Midbrain (tissue), 1 donor: ENCODE data around the gene SASH1.
"Not testable (repeated sequence)": the region's sequence is repeated elsewhere in the genome, so short reads cannot be mapped to it uniquely, and the experiment has no call there.

Experiments
- DNase-seq: peaks from one replicate; lab custom pipeline; 2025; lab: John Stamatoyannopoulos, UW

Gene SASH1

DNA sequence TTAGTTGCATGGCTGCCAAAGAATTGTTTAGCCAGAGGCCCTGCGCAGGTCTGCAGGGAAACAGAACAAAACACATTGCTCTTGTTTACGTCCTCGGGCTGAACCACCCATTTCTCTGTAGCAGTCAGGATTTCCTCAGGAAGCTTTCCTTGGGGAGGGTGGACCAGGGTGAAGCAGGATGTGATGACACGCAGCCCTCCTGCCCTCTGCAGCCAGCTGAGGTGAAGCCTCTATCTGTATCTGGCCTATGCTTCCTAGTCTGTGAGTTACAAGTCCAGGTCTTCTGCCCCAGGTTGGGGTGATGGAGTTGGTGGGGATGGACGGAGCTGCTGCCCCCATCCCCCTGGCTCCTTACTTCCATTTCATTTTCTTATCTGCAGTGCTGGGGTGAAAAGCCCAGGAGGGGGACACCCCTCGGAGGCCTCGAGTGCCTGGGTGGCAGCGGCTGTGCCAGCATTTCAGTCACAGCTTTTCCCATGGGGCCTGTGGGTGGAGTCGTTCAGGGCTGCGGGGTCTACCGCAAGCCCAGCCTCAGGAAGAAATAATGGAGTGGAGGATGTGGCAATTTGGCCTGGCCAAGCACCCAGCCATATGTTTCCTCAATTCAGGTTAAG lies 24.9 kb downstream of the SASH1 start:
- no peak for DNase-seq

- no peak for DNase-seq
Measured at GRCh38 chr6:148370176-148370575, 27.5 kb downstream of the SASH1 start.

DNA sequence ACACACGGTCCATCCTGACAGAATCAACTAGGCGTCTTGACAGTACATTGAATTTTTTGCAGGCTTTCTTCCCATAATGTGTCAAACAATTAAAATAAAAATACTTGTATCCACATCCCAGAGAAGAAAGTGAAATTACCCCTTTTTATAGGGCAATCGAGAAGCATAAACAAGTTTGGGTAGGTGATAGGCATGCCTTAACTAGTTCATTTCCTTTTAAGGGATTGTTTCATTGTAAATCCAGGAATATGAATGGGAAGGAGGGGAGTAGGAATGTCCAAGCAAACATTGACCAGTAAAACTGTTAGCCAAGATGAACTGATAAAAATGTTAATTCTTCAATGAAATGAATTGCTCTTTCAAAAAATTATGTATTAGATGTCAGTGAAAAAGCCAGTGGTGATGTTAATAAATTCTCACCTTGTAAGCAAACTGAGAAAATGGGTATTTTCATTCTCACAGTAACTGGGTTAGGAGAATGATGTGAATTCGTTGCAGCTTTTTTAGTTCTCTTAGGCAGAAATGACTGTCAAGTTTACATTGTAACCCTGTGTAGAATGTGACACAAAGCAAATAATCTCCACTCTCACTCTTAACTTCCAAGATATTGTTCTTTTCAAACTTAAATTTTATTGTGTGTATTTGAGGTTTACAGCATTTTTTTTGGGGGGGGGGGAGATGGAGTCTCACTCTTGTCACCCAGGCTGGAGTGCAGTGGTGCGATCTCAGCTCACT lies 31.6 kb downstream of the SASH1 start:
- DNase-seq: no peak

DNA sequence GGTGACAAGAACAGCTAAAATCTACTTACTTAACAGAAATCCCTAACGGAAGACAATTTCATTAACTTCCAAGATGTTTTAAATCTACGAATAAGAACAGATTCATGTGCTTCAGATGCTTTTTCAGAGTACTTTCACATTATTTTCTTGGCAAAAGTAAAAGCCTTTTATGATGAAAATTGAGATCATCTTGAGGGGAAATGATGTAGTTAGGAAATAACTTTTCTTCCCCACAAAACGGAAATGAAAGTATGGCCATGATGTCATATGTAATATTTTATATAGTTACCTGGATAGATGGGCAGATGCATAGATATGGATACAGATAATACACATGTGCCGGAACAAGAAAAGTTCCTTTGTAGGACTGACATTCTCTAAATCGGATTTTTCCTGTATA lies 32.8 kb downstream of the SASH1 start:
- DNase-seq: no peak

GRCh38 chr6:148379481-148379880 lies 36.8 kb downstream of the SASH1 start:
- no peak for DNase-seq

- DNase-seq: no peak
Measured at GRCh38 chr6:148379966-148380713, 37.5 kb downstream of the SASH1 start.

DNA sequence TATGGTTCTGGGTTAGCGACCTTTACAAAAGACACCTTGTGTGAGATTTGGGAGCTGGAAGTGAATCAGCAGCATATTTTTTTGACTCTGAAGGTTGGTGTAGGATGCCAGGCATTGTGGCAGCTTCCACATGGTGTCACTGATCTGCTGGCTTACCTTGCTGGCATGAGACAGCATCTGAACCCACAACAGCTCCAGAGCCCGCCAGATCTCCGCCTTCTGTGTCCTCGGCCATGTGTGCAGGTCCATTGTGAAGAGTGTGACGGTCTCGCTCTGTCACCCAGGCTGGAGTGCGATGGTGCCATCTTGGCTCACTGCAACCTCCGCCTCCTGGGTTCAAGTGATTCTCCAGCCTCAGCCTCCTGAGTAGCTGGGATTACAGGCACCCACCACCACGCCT lies 39.4 kb downstream of the SASH1 start:
- DNase-seq: not testable (repeated sequence)

DNA sequence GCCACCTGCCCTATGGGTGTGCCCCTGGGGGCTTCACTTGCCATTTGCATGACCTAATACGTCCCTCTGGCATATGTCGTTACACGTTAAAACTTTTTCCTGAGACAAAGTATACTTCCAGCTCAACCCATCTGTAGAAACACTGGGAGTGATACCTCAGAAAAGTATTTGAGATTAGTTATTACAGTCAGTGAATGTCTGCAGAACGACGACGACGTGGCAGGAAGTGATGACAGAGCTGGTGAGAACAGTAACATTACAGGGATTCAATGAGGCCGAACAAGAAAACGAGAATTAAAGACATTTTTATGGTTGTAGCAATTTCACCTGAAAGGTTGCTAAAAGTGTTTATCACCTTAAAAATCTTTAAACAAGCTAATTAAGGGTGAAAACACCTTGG lies 40.2 kb downstream of the SASH1 start:
- no peak for DNase-seq

GRCh38 chr6:148383658-148384368 lies 41.2 kb downstream of the SASH1 start:
- DNase-seq: no peak

DNA sequence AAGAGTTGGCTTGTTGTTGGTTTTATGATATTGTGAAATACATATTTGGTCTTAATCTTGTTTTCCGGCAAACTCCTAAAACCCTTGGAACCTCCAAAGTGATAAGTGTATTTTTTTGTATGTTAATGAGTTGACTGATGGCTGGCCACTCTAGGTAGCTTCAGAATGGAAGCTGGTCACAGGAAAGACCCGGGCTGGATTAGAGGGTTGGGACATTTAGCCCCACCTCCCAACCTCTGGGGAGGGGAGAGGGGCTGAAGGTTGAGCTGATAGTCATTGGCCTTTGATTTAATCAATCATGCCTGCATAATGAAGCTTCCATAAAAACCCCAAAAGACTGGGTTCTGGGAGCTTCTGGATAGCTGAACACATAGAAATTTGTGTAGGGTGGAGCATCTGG lies 42.7 kb downstream of the SASH1 start:
- DNase-seq: no peak

DNA sequence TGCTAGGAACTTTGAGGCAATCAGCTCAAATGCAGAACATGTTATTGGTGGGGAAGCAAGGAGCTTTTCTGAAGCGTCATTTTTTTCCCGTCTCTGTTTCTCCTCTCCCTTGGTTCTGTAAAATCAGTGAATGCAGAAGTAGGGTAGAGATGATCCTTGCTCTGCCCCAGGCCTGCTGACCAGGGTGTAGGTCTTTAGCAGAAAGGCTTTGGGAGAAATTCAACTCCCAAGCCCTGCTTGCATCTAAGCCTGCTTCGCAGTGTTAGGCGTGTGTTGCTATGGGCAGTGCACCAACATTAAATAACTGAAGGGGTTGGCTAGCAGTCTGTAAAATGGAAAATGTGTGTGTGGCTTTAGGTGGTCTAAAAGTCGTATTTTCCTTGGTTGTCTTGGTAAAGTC lies 45.9 kb downstream of the SASH1 start:
- no peak for DNase-seq

DNA sequence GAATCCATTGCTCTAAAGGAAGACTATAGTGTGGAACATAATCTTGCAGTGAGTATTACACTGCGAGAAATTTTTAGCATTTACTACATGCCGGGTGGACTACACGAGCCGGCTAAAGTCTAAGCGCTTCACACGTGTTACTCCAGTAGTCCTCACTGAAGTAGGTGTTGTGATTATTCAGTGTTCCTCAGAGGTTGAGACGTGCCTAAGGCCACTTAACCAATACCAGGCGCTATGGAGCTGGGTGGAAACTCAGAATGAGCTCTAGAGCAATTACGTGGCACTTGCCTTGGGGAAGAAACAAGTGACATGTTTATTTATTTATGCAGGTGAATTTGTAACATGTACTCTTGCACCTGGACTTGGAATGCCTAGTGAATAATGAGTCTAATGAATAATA lies 46.4 kb downstream of the SASH1 start:
- DNase-seq: no peak

GRCh38 chr6:148389917-148390316 lies 47.3 kb downstream of the SASH1 start:
- DNase-seq: no peak

DNA sequence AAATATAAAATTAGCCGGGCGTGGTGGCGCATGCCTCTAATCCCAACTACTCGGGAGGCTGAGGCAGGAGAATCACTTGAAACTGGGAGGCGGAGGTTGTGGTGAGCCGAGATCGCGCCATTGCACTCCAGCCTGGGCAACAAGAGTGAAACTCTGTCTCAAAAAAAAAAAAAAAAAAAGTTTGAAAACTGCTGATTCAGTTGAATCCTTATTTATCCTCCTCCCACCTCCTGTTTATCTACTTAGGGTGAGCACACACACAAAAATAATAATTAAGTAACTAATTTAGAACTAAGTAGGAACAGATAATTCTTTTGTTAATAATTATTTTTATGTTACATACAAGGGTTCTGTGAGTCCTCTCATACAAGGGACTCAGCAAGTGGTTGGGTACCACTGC lies 49.5 kb downstream of the SASH1 start:
- DNase-seq: not testable (repeated sequence)

DNA sequence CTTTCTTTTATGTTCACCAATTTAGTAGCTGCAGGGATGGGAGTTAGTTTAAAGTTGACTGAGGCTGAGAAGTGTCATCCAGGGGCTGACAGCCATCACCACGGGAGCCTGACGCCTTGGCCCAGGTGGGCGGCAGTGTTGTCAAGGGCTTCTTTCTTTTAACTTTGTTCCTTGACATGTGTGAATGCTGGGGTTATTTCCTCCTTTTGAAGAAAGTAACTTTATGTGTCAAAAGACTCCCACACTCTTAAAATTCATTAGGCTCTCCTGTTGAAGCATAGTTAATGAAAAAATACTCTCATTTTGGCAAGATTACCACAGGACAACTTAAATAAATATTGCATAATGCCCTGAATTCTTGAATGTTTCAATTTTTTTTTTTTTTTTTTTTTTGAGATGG lies 50.0 kb downstream of the SASH1 start:
- no peak for DNase-seq

GRCh38 chr6:148395583-148396101 lies 53.0 kb downstream of the SASH1 start:
- DNase-seq: no peak

- DNase-seq: no peak
Measured at GRCh38 chr6:148396411-148396810, 53.8 kb downstream of the SASH1 start.

DNA sequence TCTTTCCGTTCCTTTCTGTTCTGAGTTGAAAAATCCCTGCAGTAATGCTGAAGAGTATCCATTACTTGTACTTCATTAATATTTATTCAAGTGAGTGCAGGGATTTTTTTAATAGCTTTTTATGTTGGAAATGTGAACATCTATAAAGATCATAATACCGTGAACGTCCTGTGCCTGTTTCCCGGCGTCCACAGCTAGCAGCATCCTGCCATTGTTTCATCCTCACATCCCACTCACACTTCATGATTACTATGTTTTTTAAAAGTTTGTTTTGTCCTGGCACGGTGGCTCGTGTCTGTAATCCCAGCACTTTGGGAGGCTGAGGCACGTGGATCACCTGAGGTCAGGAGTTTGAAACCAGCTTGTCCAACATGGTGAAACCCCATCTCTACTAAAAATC lies 54.3 kb downstream of the SASH1 start:
- no peak for DNase-seq

GRCh38 chr6:148398244-148398643 lies 55.6 kb downstream of the SASH1 start:
- peak; percentile 58 for DNase-seq

- peak; percentile 58 for DNase-seq
Measured at GRCh38 chr6:148398678-148399077, 56.0 kb downstream of the SASH1 start.

- DNase-seq: no peak
Measured at GRCh38 chr6:148401571-148401970, 58.9 kb downstream of the SASH1 start.

DNA sequence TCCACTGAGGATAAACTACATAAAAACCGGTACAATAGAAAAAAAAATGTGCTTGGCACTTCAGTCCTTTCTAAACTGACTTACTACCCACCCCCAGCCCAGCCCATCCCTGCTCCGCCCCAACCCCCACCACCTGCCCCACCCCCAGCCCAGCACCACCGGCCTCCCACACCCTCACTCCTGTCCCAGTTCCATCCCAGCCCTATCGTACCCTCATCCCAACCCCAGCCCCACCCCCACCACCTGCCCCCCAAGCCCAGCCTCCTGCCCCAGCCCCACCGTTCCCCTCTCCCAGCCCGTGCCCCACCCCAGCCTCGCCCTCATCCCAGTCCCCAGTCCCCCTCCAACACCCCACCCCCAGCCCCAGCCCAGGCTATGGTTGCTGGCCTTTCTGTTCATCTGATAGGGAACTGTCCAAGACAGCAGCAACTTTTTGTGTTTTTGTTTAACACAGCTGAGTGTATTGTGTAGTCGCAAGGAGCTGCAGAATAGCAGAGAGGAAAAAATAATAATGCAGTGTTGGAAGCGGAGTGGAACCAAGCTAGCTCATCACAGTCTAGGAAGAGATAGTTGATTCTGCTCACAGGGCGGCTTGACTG lies 61.9 kb downstream of the SASH1 start:
- DNase-seq: no peak
